ENCODE results near the gene DNAH10. TPM values are rescaled to one million over a fixed set of nuclear protein-coding genes. Genes with fewer than 3 reads are reported as not detected.

The DNAH10 gene
- total and polyA plus RNA-seq, 2 of the 13 experiments (the other 11 are each of a cell fraction or from before 2014, with no cell fraction given) = 0.01 to 0.02 TPM

- CTCF ChIA-PET (ENCODE audit: low intra/inter-chr PET ratio, low total read pairs) = no interaction called here
- no peak for FAIRE-seq
- no peak for ATAC-seq
- no peak overlapping the region for H3K4me3 ChIP-seq (replicated peaks in 1 of 3; ENCODE audit: insufficient read depth in 1 of 3, low read depth in 2 of 3, low read length in 3 of 3)
- no peak overlapping the region for H3K9ac ChIP-seq (ENCODE audit: insufficient read depth, low read depth, low read length)
- no peaks in the 10 kb centered on the region for H3K79me2 ChIP-seq (ENCODE audit: insufficient read depth, low read length)
- no TSS peak for BruUV-seq (replicated peaks)
- H3K4me1 ChIP-seq (ENCODE audit: insufficient read depth, low read length) = no peaks in the 10 kb centered on the region
- H3K27ac ChIP-seq (ENCODE audit: extremely low read length, insufficient read depth, low read length) = no peak overlapping the region
- intact Hi-C loops (cut with micrococcal nuclease; ENCODE audit: unreplicated experiment) = no loop called here
- in situ Hi-C loops (cut with HindIII; ENCODE audit: extremely low pct_ligation_motif_present, low pct_unique_long_range_greater_than_20kb) = no loop called here
- no peaks in the 10 kb centered on the region for H3K27me3 ChIP-seq (ENCODE audit: control insufficient read depth in 1 of 2, insufficient read depth in 2 of 2, low read length in 2 of 2)
- no peak overlapping the region for H3K4me2 ChIP-seq (ENCODE audit: low read depth, low read length)
- POLR2A ChIA-PET = no interaction called here
- no peaks in the 10 kb centered on the region for H4K20me1 ChIP-seq (ENCODE audit: insufficient read depth, low read length)
- H3K9me3 ChIP-seq (ENCODE audit: low read length) = no peaks in the 10 kb centered on the region
- DNase-seq (ENCODE audit: low spot score) = no peak
- H2AFZ ChIP-seq (ENCODE audit: low read length) = no peak overlapping the region
- WGBS (ENCODE audit: low lambda C conversion rate) = 77% methylated on average over 4 of the region's 4 CpGs
- H3K36me3 ChIP-seq (replicated peaks in 1 of 2; ENCODE audit: control insufficient read depth in 1 of 2, insufficient read depth in 2 of 2, low read length in 2 of 2) = no peaks in the 10 kb centered on the region
- TF ChIP-seq, protein P1, sequence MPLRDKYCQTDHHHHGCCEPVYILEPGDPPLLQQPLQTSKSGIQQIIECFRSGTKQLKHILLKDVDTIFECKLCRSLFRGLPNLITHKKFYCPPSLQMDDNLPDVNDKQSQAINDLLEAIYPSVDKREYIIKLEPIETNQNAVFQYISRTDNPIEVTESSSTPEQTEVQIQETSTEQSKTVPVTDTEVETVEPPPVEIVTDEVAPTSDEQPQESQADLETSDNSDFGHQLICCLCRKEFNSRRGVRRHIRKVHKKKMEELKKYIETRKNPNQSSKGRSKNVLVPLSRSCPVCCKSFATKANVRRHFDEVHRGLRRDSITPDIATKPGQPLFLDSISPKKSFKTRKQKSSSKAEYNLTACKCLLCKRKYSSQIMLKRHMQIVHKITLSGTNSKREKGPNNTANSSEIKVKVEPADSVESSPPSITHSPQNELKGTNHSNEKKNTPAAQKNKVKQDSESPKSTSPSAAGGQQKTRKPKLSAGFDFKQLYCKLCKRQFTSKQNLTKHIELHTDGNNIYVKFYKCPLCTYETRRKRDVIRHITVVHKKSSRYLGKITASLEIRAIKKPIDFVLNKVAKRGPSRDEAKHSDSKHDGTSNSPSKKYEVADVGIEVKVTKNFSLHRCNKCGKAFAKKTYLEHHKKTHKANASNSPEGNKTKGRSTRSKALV (CRISPR knock-in tag; IDR thresholded peaks at IDR 0.05) = no peak
- TF ChIP-seq KLF9 (CRISPR knock-in tag; IDR thresholded peaks at IDR 0.05; ENCODE audit: low read depth) = no peak
- TF ChIP-seq USF2 (IDR thresholded peaks at IDR 0.05; ENCODE audit: low read depth, low read length) = no peak
- TF ChIP-seq USF2 (CRISPR knock-in tag; IDR thresholded peaks at IDR 0.05; ENCODE audit: borderline replicate concordance) = no peak
- no peak for TF ChIP-seq SP4 (CRISPR knock-in tag; IDR thresholded peaks at IDR 0.05)
- TF ChIP-seq ZBTB8A (CRISPR knock-in tag; IDR thresholded peaks at IDR 0.05; ENCODE audit: borderline replicate concordance, low read depth) = no peak
- TF ChIP-seq YY1 (IDR thresholded peaks at IDR 0.05; ENCODE audit: insufficient read depth, insufficient replicate concordance, low read depth, low read length) = no peak
- TF ChIP-seq HNRNPUL1 (IDR thresholded peaks at IDR 0.05; ENCODE audit: low read depth, low read length) = no peak
- TF ChIP-seq, protein P2, sequence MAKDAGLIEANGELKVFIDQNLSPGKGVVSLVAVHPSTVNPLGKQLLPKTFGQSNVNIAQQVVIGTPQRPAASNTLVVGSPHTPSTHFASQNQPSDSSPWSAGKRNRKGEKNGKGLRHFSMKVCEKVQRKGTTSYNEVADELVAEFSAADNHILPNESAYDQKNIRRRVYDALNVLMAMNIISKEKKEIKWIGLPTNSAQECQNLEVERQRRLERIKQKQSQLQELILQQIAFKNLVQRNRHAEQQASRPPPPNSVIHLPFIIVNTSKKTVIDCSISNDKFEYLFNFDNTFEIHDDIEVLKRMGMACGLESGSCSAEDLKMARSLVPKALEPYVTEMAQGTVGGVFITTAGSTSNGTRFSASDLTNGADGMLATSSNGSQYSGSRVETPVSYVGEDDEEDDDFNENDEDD (CRISPR knock-in tag; IDR thresholded peaks at IDR 0.05; ENCODE audit: borderline replicate concordance) = no peak
- no peak for TF ChIP-seq ZNF503 (CRISPR knock-in tag; IDR thresholded peaks at IDR 0.05)
- TF ChIP-seq, protein P3, sequence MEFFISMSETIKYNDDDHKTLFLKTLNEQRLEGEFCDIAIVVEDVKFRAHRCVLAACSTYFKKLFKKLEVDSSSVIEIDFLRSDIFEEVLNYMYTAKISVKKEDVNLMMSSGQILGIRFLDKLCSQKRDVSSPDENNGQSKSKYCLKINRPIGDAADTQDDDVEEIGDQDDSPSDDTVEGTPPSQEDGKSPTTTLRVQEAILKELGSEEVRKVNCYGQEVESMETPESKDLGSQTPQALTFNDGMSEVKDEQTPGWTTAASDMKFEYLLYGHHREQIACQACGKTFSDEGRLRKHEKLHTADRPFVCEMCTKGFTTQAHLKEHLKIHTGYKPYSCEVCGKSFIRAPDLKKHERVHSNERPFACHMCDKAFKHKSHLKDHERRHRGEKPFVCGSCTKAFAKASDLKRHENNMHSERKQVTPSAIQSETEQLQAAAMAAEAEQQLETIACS (CRISPR knock-in tag; IDR thresholded peaks at IDR 0.05) = no peak
- TF ChIP-seq XBP1 (CRISPR knock-in tag; IDR thresholded peaks at IDR 0.05) = no peak
- TF ChIP-seq SALL2 (CRISPR knock-in tag; IDR thresholded peaks at IDR 0.05) = no peak
- no peak for TF ChIP-seq SIN3A (IDR thresholded peaks at IDR 0.05; ENCODE audit: borderline replicate concordance, low read depth, low read length)
Observed at GRCh38 chr12:123960856-123961255, 198.8 kb downstream of the DNAH10 start.
